ENCODE data around the gene OSMR. TPM values are rescaled to one million over a fixed set of nuclear protein-coding genes. Genes with fewer than 3 reads are reported as not detected.

Gene OSMR
- total RNA-seq, 1 donor from 2014 or later: 0.07 TPM

- Mint-ChIP-seq H3K4me1 (ENCODE audit: low read depth) (no peaks in the 10 kb centered on the region), H3K27me3 (ENCODE audit: low read depth) (peaks cover 7% of the 10 kb centered on the region), H3K4me3 (ENCODE audit: low read depth) (no peak overlapping the region), H3K36me3 (ENCODE audit: low read depth) (no peaks in the 10 kb centered on the region), H3K27ac (no peak overlapping the region), H3K9me3 (peaks cover 18% of the 10 kb centered on the region)
- no peak for DNase-seq (ENCODE audit: low spot score)
- intact Hi-C loops (cut with micrococcal nuclease): no loop called here
Observed at GRCh38 chr5:38867032-38867398, 21.2 kb downstream of the OSMR start.

GRCh38 chr5:38867416-38867815 lies 21.6 kb downstream of the OSMR start:
- Mint-ChIP-seq H3K27me3 (ENCODE audit: low read depth) (peaks cover 7% of the 10 kb centered on the region), H3K4me3 (ENCODE audit: low read depth) (no peak overlapping the region), H3K9me3 (peaks cover 18% of the 10 kb centered on the region), H3K27ac (no peak overlapping the region), H3K36me3 (ENCODE audit: low read depth) (no peaks in the 10 kb centered on the region), H3K4me1 (ENCODE audit: low read depth) (no peaks in the 10 kb centered on the region)
- DNase-seq (ENCODE audit: low spot score): no peak
- intact Hi-C loops (cut with micrococcal nuclease): no loop called here

GRCh38 chr5:38870595-38870994 lies 24.8 kb downstream of the OSMR start:
- no peak overlapping the region for H3K4me3 Mint-ChIP-seq (ENCODE audit: low read depth)

GRCh38 chr5:38871058-38871605 lies 25.3 kb downstream of the OSMR start:
- H3K9me3 Mint-ChIP-seq: no peaks in the 10 kb centered on the region
- no peak overlapping the region for H3K4me3 Mint-ChIP-seq (ENCODE audit: low read depth)
- peaks cover 16% of the 10 kb centered on the region for H3K27me3 Mint-ChIP-seq (ENCODE audit: low read depth)
- no peak overlapping the region for H3K27ac Mint-ChIP-seq
- H3K4me1 Mint-ChIP-seq (ENCODE audit: low read depth): no peaks in the 10 kb centered on the region
- intact Hi-C loops (cut with micrococcal nuclease): no loop called here
- H3K36me3 Mint-ChIP-seq (ENCODE audit: low read depth): no peaks in the 10 kb centered on the region
- DNase-seq (ENCODE audit: low spot score): no peak

More at GRCh38 chr5:38870595-38870994, 24.8 kb downstream of the OSMR start:
- no peaks in the 10 kb centered on the region for H3K36me3 Mint-ChIP-seq (ENCODE audit: low read depth)
- intact Hi-C loops (cut with micrococcal nuclease): no loop called here
- H3K9me3 Mint-ChIP-seq: no peaks in the 10 kb centered on the region
- peaks cover 11% of the 10 kb centered on the region for H3K27me3 Mint-ChIP-seq (ENCODE audit: low read depth)
- no peaks in the 10 kb centered on the region for H3K4me1 Mint-ChIP-seq (ENCODE audit: low read depth)
- no peak overlapping the region for H3K27ac Mint-ChIP-seq
- DNase-seq (ENCODE audit: low spot score): no peak

GRCh38 chr5:38871790-38872551 lies 26.2 kb downstream of the OSMR start:
- no peak overlapping the region for H3K4me3 Mint-ChIP-seq (ENCODE audit: low read depth)
- no peaks in the 10 kb centered on the region for H3K9me3 Mint-ChIP-seq
- intact Hi-C loops (cut with micrococcal nuclease): no loop called here
- no peaks in the 10 kb centered on the region for H3K36me3 Mint-ChIP-seq (ENCODE audit: low read depth)
- peaks cover 16% of the 10 kb centered on the region for H3K27me3 Mint-ChIP-seq (ENCODE audit: low read depth)
- no peaks in the 10 kb centered on the region for H3K4me1 Mint-ChIP-seq (ENCODE audit: low read depth)
- DNase-seq (ENCODE audit: low spot score): no peak
- no peak overlapping the region for H3K27ac Mint-ChIP-seq

- no peaks in the 10 kb centered on the region for H3K36me3 Mint-ChIP-seq (ENCODE audit: low read depth)
- intact Hi-C loops (cut with micrococcal nuclease): no loop called here
- no peaks in the 10 kb centered on the region for H3K4me1 Mint-ChIP-seq (ENCODE audit: low read depth)
- H3K4me3 Mint-ChIP-seq (ENCODE audit: low read depth): no peak overlapping the region
- no peaks in the 10 kb centered on the region for H3K9me3 Mint-ChIP-seq
- DNase-seq (ENCODE audit: low spot score): no peak
- no peak overlapping the region for H3K27ac Mint-ChIP-seq
- peaks cover 16% of the 10 kb centered on the region for H3K27me3 Mint-ChIP-seq (ENCODE audit: low read depth)
Observed at GRCh38 chr5:38872826-38873225, 27.0 kb downstream of the OSMR start.

- H3K4me1 Mint-ChIP-seq (ENCODE audit: low read depth): no peaks in the 10 kb centered on the region
- no peak overlapping the region for H3K4me3 Mint-ChIP-seq (ENCODE audit: low read depth)
- no peak overlapping the region for H3K27ac Mint-ChIP-seq
- intact Hi-C loops (cut with micrococcal nuclease): no loop called here
- H3K9me3 Mint-ChIP-seq: no peaks in the 10 kb centered on the region
- no peak for DNase-seq (ENCODE audit: low spot score)
- peaks cover 16% of the 10 kb centered on the region for H3K27me3 Mint-ChIP-seq (ENCODE audit: low read depth)
- no peaks in the 10 kb centered on the region for H3K36me3 Mint-ChIP-seq (ENCODE audit: low read depth)
Observed at GRCh38 chr5:38874948-38875456, 29.2 kb downstream of the OSMR start.

- no peaks in the 10 kb centered on the region for H3K9me3 Mint-ChIP-seq
- no peak overlapping the region for H3K4me3 Mint-ChIP-seq (ENCODE audit: low read depth)
- H3K27ac Mint-ChIP-seq: no peak overlapping the region
- H3K27me3 Mint-ChIP-seq (ENCODE audit: low read depth): peaks cover 8% of the 10 kb centered on the region
- H3K36me3 Mint-ChIP-seq (ENCODE audit: low read depth): no peaks in the 10 kb centered on the region
- no peak for DNase-seq (ENCODE audit: low spot score)
- intact Hi-C loops (cut with micrococcal nuclease): no loop called here
- H3K4me1 Mint-ChIP-seq (ENCODE audit: low read depth): no peaks in the 10 kb centered on the region
Observed at GRCh38 chr5:38878391-38879077, 32.7 kb downstream of the OSMR start.

- Mint-ChIP-seq H3K9me3 (no peaks in the 10 kb centered on the region), H3K27ac (no peak overlapping the region), H3K4me1 (ENCODE audit: low read depth) (no peaks in the 10 kb centered on the region), H3K4me3 (ENCODE audit: low read depth) (no peak overlapping the region), H3K27me3 (ENCODE audit: low read depth) (peaks cover 7% of the 10 kb centered on the region), H3K36me3 (ENCODE audit: low read depth) (no peaks in the 10 kb centered on the region)
- intact Hi-C loops (cut with micrococcal nuclease): no loop called here
- DNase-seq (ENCODE audit: low spot score): no peak
Observed at GRCh38 chr5:38879078-38879460, 33.3 kb downstream of the OSMR start.

- no peaks in the 10 kb centered on the region for H3K4me1 Mint-ChIP-seq (ENCODE audit: low read depth)
- no peak overlapping the region for H3K27ac Mint-ChIP-seq
- intact Hi-C loops (cut with micrococcal nuclease): no loop called here
- DNase-seq (ENCODE audit: low spot score): no peak
- H3K4me3 Mint-ChIP-seq (ENCODE audit: low read depth): no peak overlapping the region
- H3K36me3 Mint-ChIP-seq (ENCODE audit: low read depth): no peaks in the 10 kb centered on the region
- no peaks in the 10 kb centered on the region for H3K9me3 Mint-ChIP-seq
- H3K27me3 Mint-ChIP-seq (ENCODE audit: low read depth): peaks cover 5% of the 10 kb centered on the region
Observed at GRCh38 chr5:38883842-38884241, 38.0 kb downstream of the OSMR start.

GRCh38 chr5:38885208-38885607 lies 39.4 kb downstream of the OSMR start:
- H3K9me3 Mint-ChIP-seq: no peaks in the 10 kb centered on the region
- H3K4me1 Mint-ChIP-seq (ENCODE audit: low read depth): no peaks in the 10 kb centered on the region
- intact Hi-C loops (cut with micrococcal nuclease): no loop called here
- peaks cover 7% of the 10 kb centered on the region for H3K27me3 Mint-ChIP-seq (ENCODE audit: low read depth)
- H3K27ac Mint-ChIP-seq: no peak overlapping the region
- no peak for DNase-seq (ENCODE audit: low spot score)
- no peak overlapping the region for H3K4me3 Mint-ChIP-seq (ENCODE audit: low read depth)
- H3K36me3 Mint-ChIP-seq (ENCODE audit: low read depth): no peaks in the 10 kb centered on the region

- H3K27ac Mint-ChIP-seq: no peak overlapping the region
Observed at GRCh38 chr5:38888041-38888440, 42.2 kb downstream of the OSMR start.

GRCh38 chr5:38889424-38889823 lies 43.6 kb downstream of the OSMR start:
- H3K9me3 Mint-ChIP-seq: no peaks in the 10 kb centered on the region
- no peaks in the 10 kb centered on the region for H3K4me1 Mint-ChIP-seq (ENCODE audit: low read depth)
- H3K27me3 Mint-ChIP-seq (ENCODE audit: low read depth): peaks cover 10% of the 10 kb centered on the region
- no peak for DNase-seq (ENCODE audit: low spot score)
- intact Hi-C loops (cut with micrococcal nuclease): no loop called here
- H3K4me3 Mint-ChIP-seq (ENCODE audit: low read depth): no peak overlapping the region
- no peaks in the 10 kb centered on the region for H3K36me3 Mint-ChIP-seq (ENCODE audit: low read depth)
- H3K27ac Mint-ChIP-seq: no peak overlapping the region

More at GRCh38 chr5:38888041-38888440, 42.2 kb downstream of the OSMR start:
- H3K9me3 Mint-ChIP-seq: no peaks in the 10 kb centered on the region
- no peak for DNase-seq (ENCODE audit: low spot score)
- intact Hi-C loops (cut with micrococcal nuclease): no loop called here
- H3K4me1 Mint-ChIP-seq (ENCODE audit: low read depth): no peaks in the 10 kb centered on the region
- peaks cover 10% of the 10 kb centered on the region for H3K27me3 Mint-ChIP-seq (ENCODE audit: low read depth)
- H3K4me3 Mint-ChIP-seq (ENCODE audit: low read depth): no peak overlapping the region
- no peaks in the 10 kb centered on the region for H3K36me3 Mint-ChIP-seq (ENCODE audit: low read depth)

All from activated T-helper 2 cell treated with anti-CD3 and anti-CD28 coated beads, Interferon-gamma antibody, Interleukin-2, Interleukin-4, amounts not matched to agents 10 μg/mL and 5 μg/mL and 100 μg/mL, durations not matched to agents 14 hours and 24 hours and 36 hours (primary cell).